K562 (cell line): ENCODE data around the gene MLC1. TPM values are rescaled to one million over a fixed set of nuclear protein-coding genes. Genes with fewer than 3 reads are reported as not detected.

Source experiments
- SETDB1 ChIP-seq: IDR thresholded peaks from one replicate; pipeline ENCODE4 v1.6.1; 2012; ENCODE audit warnings: low read length, control low read depth, inconsistent platforms
- ZNF143 ChIP-seq: sonication (generic); formaldehyde crosslinking; IDR thresholded peaks from 2 replicates; pipeline ENCODE4 v1.9.0; 2022; ENCODE audit warnings: mild to moderate bottlenecking, missing genetic modification reagents
- ZNF407 ChIP-seq: fragments of 450-650 bp; IDR thresholded peaks from 2 replicates; pipeline ENCODE4 v1.6.1; 2016; ENCODE audit warnings: low read depth
- polyA plus RNA-seq, 8 experiments: library from polyadenylated mRNA; depleted of rRNA in 4 of 8; stranded (reverse) in 5 of 8; unstranded in 3 of 8; fragments of >200 nt; fragmentation: Nextera tagmentation in 2 of 8; fragmentation: Illumina TruSeq in 1 of 8; extraction: Ambion mirVana in 2 of 8; extraction: Trizol in 1 of 8; gene quantifications; 2 replicates each; pipeline versions ENCODE4 v1.2.1 to v1.2.3, GENCODE V29; 2011 to 2014; ENCODE audit warnings: inconsistent platforms in 1 of 8, missing spikeins in 1 of 8
- total RNA-seq, 7 experiments: library from RNA; depleted of rRNA in 6 of 7; stranded (reverse); fragments of >200 nt in 6 of 7; fragmentation: Illumina TruSeq in 2 of 7; extraction: Trizol in 2 of 7; gene quantifications; 2 replicates each; pipeline versions ENCODE4 v1.2.1 to v1.2.3, GENCODE V29; 2011 to 2021; ENCODE audit warnings: low replicate concordance in 1 of 7

MLC1 gene
- total and polyA plus RNA-seq, 9 of the 15 experiments (the other 6 are each of a cell fraction or from before 2014, with no cell fraction given), result 0.06 to 0.98 (median 0.39) TPM

GRCh38 chr22:50070366-50070765, 14.9 kb downstream of the MLC1 start (continued):
- TF ChIP-seq ZNF407 (no peak), ZNF143 (no peak), SETDB1 (no peak)
